ENCODE measurements around the gene SUDS3.

DNA sequence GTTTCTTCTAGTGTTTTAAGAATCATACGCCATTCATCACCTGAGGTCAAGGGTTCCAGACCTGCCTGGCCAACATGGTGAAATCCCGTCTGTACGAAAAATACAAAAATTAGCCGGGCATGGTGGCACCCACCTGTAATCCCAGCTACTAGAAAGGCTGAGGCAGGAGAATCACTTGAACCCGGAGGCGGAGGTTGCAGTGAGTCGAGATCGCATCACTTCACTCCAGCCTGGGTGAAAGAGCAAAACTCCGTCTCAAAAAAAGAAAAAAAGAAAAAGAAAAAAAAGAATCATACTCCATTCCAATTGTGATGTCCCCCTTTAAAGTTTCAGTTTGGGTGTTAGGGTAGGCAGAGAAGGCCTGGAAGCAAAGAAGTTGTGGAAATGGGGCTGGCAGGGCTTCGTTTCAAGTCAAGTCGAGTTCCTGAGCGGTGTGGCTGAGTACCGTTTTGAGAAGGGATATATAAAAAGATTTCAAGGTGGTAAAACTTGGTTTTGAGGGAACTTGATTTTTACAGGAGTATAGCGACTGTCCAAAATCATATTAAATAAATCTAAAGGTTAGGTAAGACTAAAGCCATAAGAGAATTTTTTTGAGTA lies 2.1 kb upstream of the SUDS3 start:
- TF ChIP-seq, protein P1, sequence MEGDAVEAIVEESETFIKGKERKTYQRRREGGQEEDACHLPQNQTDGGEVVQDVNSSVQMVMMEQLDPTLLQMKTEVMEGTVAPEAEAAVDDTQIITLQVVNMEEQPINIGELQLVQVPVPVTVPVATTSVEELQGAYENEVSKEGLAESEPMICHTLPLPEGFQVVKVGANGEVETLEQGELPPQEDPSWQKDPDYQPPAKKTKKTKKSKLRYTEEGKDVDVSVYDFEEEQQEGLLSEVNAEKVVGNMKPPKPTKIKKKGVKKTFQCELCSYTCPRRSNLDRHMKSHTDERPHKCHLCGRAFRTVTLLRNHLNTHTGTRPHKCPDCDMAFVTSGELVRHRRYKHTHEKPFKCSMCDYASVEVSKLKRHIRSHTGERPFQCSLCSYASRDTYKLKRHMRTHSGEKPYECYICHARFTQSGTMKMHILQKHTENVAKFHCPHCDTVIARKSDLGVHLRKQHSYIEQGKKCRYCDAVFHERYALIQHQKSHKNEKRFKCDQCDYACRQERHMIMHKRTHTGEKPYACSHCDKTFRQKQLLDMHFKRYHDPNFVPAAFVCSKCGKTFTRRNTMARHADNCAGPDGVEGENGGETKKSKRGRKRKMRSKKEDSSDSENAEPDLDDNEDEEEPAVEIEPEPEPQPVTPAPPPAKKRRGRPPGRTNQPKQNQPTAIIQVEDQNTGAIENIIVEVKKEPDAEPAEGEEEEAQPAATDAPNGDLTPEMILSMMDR (IDR thresholded peaks at IDR 0.05) = no peak
- no peak for TF ChIP-seq POLR2A (IDR thresholded peaks at IDR 0.05)

Data from right lobe of liver (tissue), 4 donors.